GM12875 (cell line): ENCODE data around the gene REEP2.

Source experiments
- H3K4me3 ChIP-seq: one replicate; pipeline ENCODE4 v1.5.1; 2011; ENCODE audit warnings: low read depth, low read length, control low read depth
- CTCF ChIP-seq: IDR thresholded peaks from 2 replicates; pipeline ENCODE4 v1.5.1; 2011; ENCODE audit warnings: low read depth, mild to moderate bottlenecking, control low read depth, inconsistent platforms, low read length, moderate library complexity, borderline replicate concordance; ENCODE audit not compliant: insufficient read depth

The REEP2 gene

GRCh38 chr5:138441221-138441620, 2.4 kb downstream of the REEP2 start:
- no peak for TF ChIP-seq CTCF
- H3K4me3 ChIP-seq: no peak overlapping the region

- H3K4me3 ChIP-seq: no peak overlapping the region
- TF ChIP-seq CTCF: no peak
Observed at GRCh38 chr5:138444078-138444773, 5.4 kb downstream of the REEP2 start.

GRCh38 chr5:138444774-138445546, 6.1 kb downstream of the REEP2 start:
- no peak overlapping the region for H3K4me3 ChIP-seq
- TF ChIP-seq CTCF: no peak

- no peak for TF ChIP-seq CTCF
- H3K4me3 ChIP-seq: no peak overlapping the region
Observed at GRCh38 chr5:138445547-138446271, 6.9 kb downstream of the REEP2 start.

- TF ChIP-seq CTCF: no peak
- no peak overlapping the region for H3K4me3 ChIP-seq
Observed at GRCh38 chr5:138448070-138448469, 9.2 kb downstream of the REEP2 start.

- no peak for TF ChIP-seq CTCF
- no peak overlapping the region for H3K4me3 ChIP-seq
Observed at GRCh38 chr5:138448481-138449398, 9.9 kb downstream of the REEP2 start.
